Stimulated activated CD4-positive, alpha-beta T cell treated with anti-CD3 and anti-CD28 coated beads, Interleukin-4, amount 100 ng/mL, for 24 hours (primary cell): ENCODE data around the gene SCFD1.
"Not testable (repeated sequence)": the region's sequence is repeated elsewhere in the genome, so short reads cannot be mapped to it uniquely, and the experiment has no call there.

ENCODE experiments used
- DNase-seq: peaks from one replicate; pipeline ENCODE4 v3.0.0-alpha.2; 2020

The SCFD1 gene

GRCh38 chr14:30680776-30681175 lies 58.7 kb downstream of the SCFD1 start:
- not testable (repeated sequence) for DNase-seq

GRCh38 chr14:30681752-30682355 lies 59.7 kb downstream of the SCFD1 start:
- no peak for DNase-seq

GRCh38 chr14:30690487-30691355 lies 68.6 kb downstream of the SCFD1 start:
- DNase-seq: not testable (repeated sequence)

- no peak for DNase-seq
Observed at GRCh38 chr14:30691751-30692398, 69.8 kb downstream of the SCFD1 start.

GRCh38 chr14:30692669-30693068 lies 70.5 kb downstream of the SCFD1 start:
- no peak for DNase-seq

GRCh38 chr14:30698463-30698862 lies 76.3 kb downstream of the SCFD1 start:
- DNase-seq: no peak

GRCh38 chr14:30706704-30707103 lies 84.6 kb downstream of the SCFD1 start:
- no peak for DNase-seq

- no peak for DNase-seq
Observed at GRCh38 chr14:30708157-30708556, 86.0 kb downstream of the SCFD1 start.

- no peak for DNase-seq
Observed at GRCh38 chr14:30709201-30709600, 87.1 kb downstream of the SCFD1 start.

- no peak for DNase-seq
Observed at GRCh38 chr14:30710876-30711275, 88.8 kb downstream of the SCFD1 start.

GRCh38 chr14:30719137-30719536 lies 97.0 kb downstream of the SCFD1 start:
- no peak for DNase-seq

- DNase-seq: no peak
Observed at GRCh38 chr14:30725763-30726162, 103.6 kb downstream of the SCFD1 start.

GRCh38 chr14:30728471-30728870 lies 106.4 kb downstream of the SCFD1 start:
- no peak for DNase-seq

GRCh38 chr14:30737916-30738315 lies 115.8 kb downstream of the SCFD1 start:
- no peak for DNase-seq

GRCh38 chr14:30738978-30739377 lies 116.9 kb downstream of the SCFD1 start:
- DNase-seq: no peak

GRCh38 chr14:30748343-30748742 lies 126.2 kb downstream of the SCFD1 start:
- DNase-seq: no peak

GRCh38 chr14:30751646-30752416 lies 129.7 kb downstream of the SCFD1 start:
- no peak for DNase-seq

- DNase-seq: no peak
Observed at GRCh38 chr14:30753452-30753851, 131.3 kb downstream of the SCFD1 start.

GRCh38 chr14:30754778-30755177 lies 132.7 kb downstream of the SCFD1 start:
- DNase-seq: no peak

- DNase-seq: no peak
Observed at GRCh38 chr14:30756594-30756993, 134.5 kb downstream of the SCFD1 start.

- DNase-seq: no peak
Observed at GRCh38 chr14:30757082-30757481, 135.0 kb downstream of the SCFD1 start.

GRCh38 chr14:30759172-30760125 lies 137.3 kb downstream of the SCFD1 start:
- no peak for DNase-seq
